Naive B cell (primary cell): ENCODE measurements around the gene MYOM1. TPM values are rescaled to one million over a fixed set of nuclear protein-coding genes. Genes with fewer than 3 reads are reported as not detected.
A peak's percentile ranks its signal among the peaks of the same experiment; 100 is the strongest.
"Not testable (repeated sequence)": the region's sequence is repeated elsewhere in the genome, so short reads cannot be mapped to it uniquely, and the experiment has no call there.

ENCODE experiments used
- ATAC-seq, 2 donors: fragments of 150-1000 bp; cut with Tn5 transposase; 2 replicates each; pipeline ENCODE4 v1.10.0; 2021; ENCODE audit warnings: low read depth in 2 of 2, mild to moderate bottlenecking in 2 of 2, moderate library complexity in 2 of 2
- DNase-seq: peaks from one replicate; pipeline ENCODE4 v3.0.0; 2022
- H3K27ac Mint-ChIP-seq, 6 donors: one replicate each; pipeline ENCODE4 v1.8.0; 2020 to 2022; ENCODE audit warnings: mild to moderate bottlenecking in 6 of 6, mixed read lengths in 6 of 6, moderate library complexity in 5 of 6, inconsistent platforms in 2 of 6
- H3K27me3 Mint-ChIP-seq, 3 donors: one replicate each; pipeline ENCODE4 v1.8.0; 2021 to 2022; ENCODE audit warnings: mixed read lengths in 3 of 3, mild to moderate bottlenecking in 1 of 3
- H3K36me3 Mint-ChIP-seq, 2 donors: one replicate each; pipeline ENCODE4 v1.8.0; 2020 to 2022; ENCODE audit warnings: mixed read lengths in 2 of 2, inconsistent platforms in 1 of 2, mild to moderate bottlenecking in 1 of 2
- H3K4me1 Mint-ChIP-seq, 3 donors: one replicate each; pipeline ENCODE4 v1.8.0; 2020 to 2022; ENCODE audit warnings: mixed read lengths in 3 of 3, inconsistent platforms in 1 of 3, mild to moderate bottlenecking in 1 of 3, moderate library complexity in 1 of 3
- H3K4me3 Mint-ChIP-seq, 8 donors: one replicate each; pipeline ENCODE4 v1.8.0; 2020 to 2022; ENCODE audit warnings: mild to moderate bottlenecking in 8 of 8, mixed read lengths in 8 of 8, moderate library complexity in 8 of 8, inconsistent platforms in 2 of 8
- H3K9me3 Mint-ChIP-seq, 7 donors: one replicate each; pipeline ENCODE4 v1.8.0; 2020 to 2022; ENCODE audit warnings: mixed read lengths in 7 of 7, mild to moderate bottlenecking in 5 of 7, inconsistent platforms in 2 of 7, moderate library complexity in 1 of 7
- polyA plus RNA-seq, 6 donors: library from polyadenylated mRNA; unstranded; fragments of 300-500 nt; fragmentation: Illumina TruSeq; gene quantifications; one replicate each; pipeline ENCODE4 v1.2.3, GENCODE V29; 2021; ENCODE audit warnings: low read depth in 6 of 6

The MYOM1 gene
- polyA plus RNA-seq, 6 donors from 2014 or later, result 0.08 to 1.5 (median 0.85) TPM; not detected in 1

DNA sequence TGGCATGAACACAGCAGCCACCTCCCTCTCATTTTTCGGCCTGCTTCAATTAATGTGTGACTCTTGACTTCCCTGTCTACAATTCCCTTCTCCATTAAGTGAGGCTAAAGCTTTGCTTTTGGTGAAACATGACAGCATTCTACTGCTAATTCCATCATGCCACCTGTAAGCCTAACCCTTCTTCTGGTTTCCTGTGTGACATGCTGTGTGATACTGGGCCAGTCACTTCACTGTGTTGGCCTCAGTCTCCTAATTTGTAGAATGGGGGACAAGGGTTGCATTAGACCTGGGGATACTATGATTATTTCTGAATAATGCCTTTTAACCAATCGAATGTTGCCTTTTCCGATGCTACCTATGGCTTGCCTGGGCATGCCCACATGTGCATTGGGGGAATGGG, 146.4 kb downstream of the MYOM1 start:
- H3K4me3 Mint-ChIP-seq, H3K9me3 Mint-ChIP-seq, H3K27me3 Mint-ChIP-seq, ATAC-seq, H3K36me3 Mint-ChIP-seq, DNase-seq, H3K4me1 Mint-ChIP-seq: not testable (repeated sequence)
- H3K27ac Mint-ChIP-seq, result peak overlapping the region in 1 of 6 donors; percentile 76

GRCh38 chr18:3071676-3072075, 148.1 kb downstream of the MYOM1 start:
- Mint-ChIP-seq H3K4me1 (peaks cover 7 to 8% (median 8%) of the 10 kb centered on the region in 3 donors), H3K27ac (no peak overlapping the region), H3K9me3 (no peaks in the 10 kb centered on the region), H3K4me3 (no peak overlapping the region), H3K36me3 (no peaks in the 10 kb centered on the region), H3K27me3 (no peaks in the 10 kb centered on the region)
- DNase-seq (no peak), ATAC-seq (no peak)

DNA sequence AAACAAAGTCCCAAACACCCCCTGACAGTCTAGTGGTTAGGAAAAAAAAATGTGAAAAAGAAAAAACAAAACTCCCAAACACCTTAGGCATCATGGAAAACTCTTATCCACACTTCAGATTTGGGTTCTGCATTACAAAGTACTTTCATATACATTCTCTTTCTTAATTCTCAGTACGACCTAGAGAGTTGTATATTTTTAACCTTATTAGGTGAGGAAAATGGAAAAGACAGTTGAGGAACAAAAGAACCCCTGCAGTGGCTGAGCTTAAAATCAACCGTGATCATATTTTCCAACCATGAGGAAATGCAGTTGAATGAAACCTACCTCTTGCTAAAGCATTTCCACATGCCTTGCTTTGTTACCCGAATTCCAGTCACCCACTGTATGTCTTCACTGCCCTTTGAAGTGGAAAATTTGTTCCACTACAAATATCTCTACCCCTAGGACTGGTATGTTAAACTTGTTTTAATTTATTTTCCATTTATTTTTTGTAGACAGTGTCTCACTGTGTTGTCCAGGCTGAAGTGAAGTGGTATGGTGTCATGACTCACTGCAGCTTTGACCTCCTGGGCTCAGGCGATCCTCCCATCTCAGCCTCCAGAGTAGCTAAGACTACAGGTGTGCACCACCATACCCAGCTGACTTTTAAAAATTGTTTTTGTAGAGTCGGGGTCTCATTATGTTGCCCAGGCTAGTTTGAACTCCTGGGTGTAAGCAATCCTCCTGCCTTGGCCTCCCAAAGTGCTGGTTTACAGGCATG, 149.9 kb downstream of the MYOM1 start:
- H3K36me3 Mint-ChIP-seq, result no peaks in the 10 kb centered on the region
- no peak for ATAC-seq
- H3K4me3 Mint-ChIP-seq, result no peak overlapping the region
- H3K9me3 Mint-ChIP-seq, result no peaks in the 10 kb centered on the region
- H3K27ac Mint-ChIP-seq, result peak overlapping the region in 4 of 6 donors; percentile 20 to 68 (median 38)
- no peaks in the 10 kb centered on the region for H3K27me3 Mint-ChIP-seq
- peaks cover 7 to 8% (median 8%) of the 10 kb centered on the region in 3 donors for H3K4me1 Mint-ChIP-seq
- no peak for DNase-seq

DNA sequence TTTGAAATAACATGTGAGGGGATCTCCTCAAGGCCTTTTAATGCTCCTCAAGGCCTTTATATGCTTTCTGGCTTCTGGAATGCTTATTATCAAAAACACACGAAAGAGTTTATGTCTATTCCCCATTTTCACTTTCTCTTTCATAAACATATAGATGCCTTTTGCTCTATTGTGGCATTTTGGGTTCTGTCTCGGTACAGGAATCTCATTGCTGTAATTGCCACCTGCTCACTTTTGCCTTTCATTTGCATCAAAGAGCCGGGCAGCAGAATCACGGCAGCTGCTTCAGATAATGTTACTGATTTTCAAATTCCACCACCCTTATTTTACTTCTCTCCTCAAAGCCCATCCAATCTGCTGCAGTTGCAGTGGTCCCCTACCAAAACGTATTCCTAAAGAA, 152.0 kb downstream of the MYOM1 start:
- ATAC-seq (no peak), DNase-seq (no peak)
- Mint-ChIP-seq H3K9me3 (no peaks in the 10 kb centered on the region), H3K27me3 (no peaks in the 10 kb centered on the region), H3K27ac (peak overlapping the region in 2 of 6 donors; percentile 16 to 77), H3K36me3 (no peaks in the 10 kb centered on the region), H3K4me3 (peak overlapping the region in 3 of 8 donors; percentile 0 to 39 (median 1)), H3K4me1 (peaks cover 11 to 15% (median 13%) of the 10 kb centered on the region in 3 donors)

DNA sequence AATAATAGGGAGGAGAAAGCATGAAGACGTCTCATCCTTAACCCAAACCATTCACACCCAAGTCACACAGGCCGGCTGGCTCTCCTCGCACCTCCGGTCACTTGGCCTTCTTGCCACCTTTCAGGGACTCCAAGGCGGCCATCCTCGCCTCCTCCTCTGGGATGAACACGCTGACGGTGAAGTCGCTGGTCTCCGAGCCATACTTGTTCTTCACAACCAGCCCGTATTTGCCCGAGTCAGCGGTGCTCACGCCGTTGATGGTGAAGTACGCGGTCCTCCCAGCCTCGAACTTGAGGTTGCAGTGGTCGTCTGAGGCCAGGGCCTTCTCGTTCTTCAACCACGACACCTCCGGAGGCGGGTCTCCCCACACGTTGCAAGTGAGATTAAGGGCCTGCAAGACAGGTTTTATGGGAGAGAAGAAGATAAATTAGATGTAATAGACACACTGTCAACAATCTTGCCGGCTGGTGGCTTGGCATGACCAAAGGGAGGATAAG, 152.6 kb downstream of the MYOM1 start:
- peak overlapping the region in 1 of 6 donors; percentile 77 for H3K27ac Mint-ChIP-seq
- DNase-seq, result no peak
- no peaks in the 10 kb centered on the region for H3K9me3 Mint-ChIP-seq
- peaks cover 11 to 20% (median 15%) of the 10 kb centered on the region in 3 donors for H3K4me1 Mint-ChIP-seq
- no peak for ATAC-seq
- H3K4me3 Mint-ChIP-seq, result peak overlapping the region in 2 of 8 donors; percentile 1 to 39
- H3K27me3 Mint-ChIP-seq, result no peaks in the 10 kb centered on the region
- no peaks in the 10 kb centered on the region for H3K36me3 Mint-ChIP-seq

DNA sequence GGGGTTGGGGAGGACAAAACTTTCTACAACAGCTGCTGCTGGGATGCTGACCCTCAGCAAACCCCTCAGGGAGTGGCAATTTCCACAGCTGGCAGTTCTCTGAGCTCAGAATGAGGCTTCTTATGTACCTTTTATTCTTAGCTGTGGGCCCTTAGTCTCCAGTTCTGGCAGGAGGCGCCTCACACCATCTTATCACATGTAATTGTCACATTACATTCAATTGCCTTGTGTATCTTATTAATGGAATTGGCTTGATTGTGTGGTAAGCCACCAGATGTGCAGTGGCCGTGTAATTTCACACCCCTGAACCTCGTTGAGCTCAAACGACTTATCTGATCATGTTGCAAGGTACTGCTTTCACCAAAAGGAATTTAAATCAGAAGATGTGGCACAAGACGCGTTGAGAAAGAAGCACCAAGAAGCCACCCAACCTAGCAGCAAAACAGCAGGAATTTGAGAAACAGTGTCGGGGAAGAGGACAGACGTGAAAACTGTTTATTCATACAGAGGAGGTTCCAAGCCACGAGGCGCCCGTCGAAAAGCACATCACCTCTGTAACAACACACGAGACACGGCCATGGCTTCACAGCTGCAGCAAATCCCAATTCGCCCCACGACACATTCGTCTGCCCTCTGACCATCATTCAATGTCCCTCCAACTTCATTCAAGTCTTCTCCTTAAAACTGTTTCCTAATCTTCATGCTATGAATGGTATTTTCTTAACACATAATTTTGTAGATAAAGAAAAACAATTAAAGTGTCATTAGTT, 153.2 kb downstream of the MYOM1 start:
- Mint-ChIP-seq H3K27me3 (no peaks in the 10 kb centered on the region), H3K36me3 (no peaks in the 10 kb centered on the region), H3K27ac (no peak overlapping the region), H3K4me3 (peak overlapping the region in 1 of 8 donors; percentile 30), H3K9me3 (peaks cover 0 to 2% (median 0%) of the 10 kb centered on the region in 7 donors), H3K4me1 (peaks cover 18 to 27% (median 21%) of the 10 kb centered on the region in 3 donors)
- ATAC-seq (no peak), DNase-seq (no peak)

DNA sequence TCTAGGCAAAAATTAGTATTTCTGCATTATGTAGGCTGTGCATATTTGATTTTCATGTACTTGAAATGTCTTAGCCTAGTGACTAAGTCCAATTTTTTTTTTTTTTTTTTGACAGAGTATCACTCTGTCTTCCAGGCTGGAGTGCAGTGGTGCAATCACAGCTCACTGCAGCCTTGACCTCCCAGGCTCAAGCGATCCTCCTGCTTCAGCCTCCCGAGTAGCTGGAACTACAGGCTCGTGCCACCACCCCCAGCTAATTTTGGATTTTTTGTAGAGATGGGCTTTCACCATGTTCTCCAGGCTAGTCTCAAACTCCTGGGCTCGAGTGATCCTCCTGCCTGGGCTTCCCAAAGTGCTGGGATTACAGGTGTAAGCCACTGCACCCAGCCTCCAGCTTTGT, 156.0 kb downstream of the MYOM1 start:
- H3K9me3 Mint-ChIP-seq, H3K4me3 Mint-ChIP-seq, H3K36me3 Mint-ChIP-seq, H3K27ac Mint-ChIP-seq, DNase-seq, ATAC-seq, H3K27me3 Mint-ChIP-seq: not testable (repeated sequence)
- H3K4me1 Mint-ChIP-seq, result peaks cover 32 to 50% (median 39%) of the 10 kb centered on the region in 3 donors

GRCh38 chr18:3062798-3063680, 156.7 kb downstream of the MYOM1 start:
- Mint-ChIP-seq H3K9me3 (peaks cover 0 to 2% (median 0%) of the 10 kb centered on the region in 7 donors), H3K4me3 (peak overlapping the region in 4 of 8 donors; percentile 0 to 51 (median 7)), H3K36me3 (no peaks in the 10 kb centered on the region), H3K27ac (peak overlapping the region in 3 of 6 donors; percentile 22 to 63 (median 33)), H3K4me1 (peaks cover 36 to 55% (median 44%) of the 10 kb centered on the region in 3 donors), H3K27me3 (no peaks in the 10 kb centered on the region)
- peak; percentile 68 for ATAC-seq
- DNase-seq, result peak; percentile 46

GRCh38 chr18:3061581-3062312, 158.0 kb downstream of the MYOM1 start:
- Mint-ChIP-seq H3K4me3 (peak overlapping the region in 5 of 8 donors; percentile 12 to 84 (median 76)), H3K4me1 (peaks cover 31 to 48% (median 38%) of the 10 kb centered on the region in 3 donors), H3K27ac (peak overlapping the region; percentile 3 to 99 (median 66)), H3K27me3 (no peaks in the 10 kb centered on the region), H3K9me3 (peaks cover 0 to 2% (median 0%) of the 10 kb centered on the region in 7 donors), H3K36me3 (no peaks in the 10 kb centered on the region)
- ATAC-seq, result no peak
- no peak for DNase-seq

GRCh38 chr18:3060667-3061580, 158.8 kb downstream of the MYOM1 start:
- peak overlapping the region; percentile 75 to 99 (median 84) for H3K27ac Mint-ChIP-seq
- ATAC-seq (peak; percentile 44 to 57), DNase-seq (peak; percentile 17)
- H3K4me3 Mint-ChIP-seq, result peak overlapping the region; percentile 23 to 84 (median 70)
- no peaks in the 10 kb centered on the region for H3K36me3 Mint-ChIP-seq
- peaks cover 0 to 2% (median 0%) of the 10 kb centered on the region in 7 donors for H3K9me3 Mint-ChIP-seq
- no peaks in the 10 kb centered on the region for H3K27me3 Mint-ChIP-seq
- peaks cover 34 to 48% (median 38%) of the 10 kb centered on the region in 3 donors for H3K4me1 Mint-ChIP-seq

- no peak overlapping the region for H3K4me3 Mint-ChIP-seq
- peaks cover 0 to 4% of the 10 kb centered on the region in 2 donors for H3K36me3 Mint-ChIP-seq
- ATAC-seq (peak in 1 of 2 donors; percentile 47), DNase-seq (no peak)
- peak overlapping the region in 1 of 6 donors; percentile 22 for H3K27ac Mint-ChIP-seq
- H3K27me3 Mint-ChIP-seq, result peaks cover 0 to 5% (median 1%) of the 10 kb centered on the region in 3 donors
- H3K4me1 Mint-ChIP-seq, result peaks cover 35 to 48% (median 38%) of the 10 kb centered on the region in 3 donors
- H3K9me3 Mint-ChIP-seq, result peaks cover 0 to 3% (median 0%) of the 10 kb centered on the region in 7 donors
These were observed 160.5 kb downstream of the MYOM1 start for GRCh38 chr18:3059272-3059671.
